SK-N-SH (cell line): ENCODE measurements around the gene LOXHD1. TPM values are rescaled to one million over a fixed set of nuclear protein-coding genes. Genes with fewer than 3 reads are reported as not detected.

Experiments
- CTCF ChIA-PET: fragments of 300-600, 350-600 bp; formaldehyde crosslinking; extraction: SDS; loops from one replicate; lab custom pipeline; 2021; lab: Yijun Ruan, JAX
- POLR2A ChIA-PET: fragments of 350-600 bp; sonication (Branson Sonifier 250); formaldehyde crosslinking; extraction: SDS; loops from one replicate; lab custom pipeline; 2020; ENCODE audit warnings: antibody characterized with exemption, inconsistent platforms; lab: Yijun Ruan, JAX
- DNase-seq: peaks from one replicate; pipeline ENCODE4 v3.0.0; 2012
- H2AFZ ChIP-seq: fragments of 200-600 bp; sonication (generic); 2 replicates; pipeline ENCODE4 v1.8.1; 2016; ENCODE audit warnings: antibody characterized with exemption, mild to moderate bottlenecking, low read depth
- H3F3A ChIP-seq: fragments of 200-600 bp; sonication (generic); replicated peaks from 2 replicates; pipeline ENCODE3; 2016; ENCODE audit warnings: antibody characterized with exemption, mild to moderate bottlenecking; ENCODE audit not compliant: insufficient read depth
- H3K27ac ChIP-seq, 2 experiments: fragments of 200-500 bp in 1 of 2; fragments of 200-600 bp in 1 of 2; sonication (Bioruptor generic) in 1 of 2; sonication (generic), shearing (Covaris generic) in 1 of 2; 2 replicates each; pipeline versions ENCODE4 v1.5.1 to v1.6.1; 2014 to 2016; ENCODE audit warnings: low read depth in 2 of 2, inconsistent platforms in 1 of 2, low read length in 1 of 2, mild to moderate bottlenecking in 1 of 2, mixed read lengths in 1 of 2
- H3K27me3 ChIP-seq: fragments of 200-600 bp; sonication (generic), shearing (Covaris generic); 2 replicates; pipeline ENCODE4 v1.6.1; 2016; ENCODE audit warnings: mixed run types; ENCODE audit not compliant: insufficient read depth
- H3K36me3 ChIP-seq, 2 experiments: fragments of 200-500 bp in 1 of 2; fragments of 200-600 bp in 1 of 2; sonication (Bioruptor generic) in 1 of 2; sonication (generic) in 1 of 2; replicated peaks in 1 of 2; 2 replicates each; pipeline versions ENCODE3 to v1.5.1; 2014 to 2016; ENCODE audit warnings: low read length in 1 of 2, mild to moderate bottlenecking in 1 of 2; ENCODE audit not compliant: insufficient read depth in 2 of 2, control insufficient read depth in 1 of 2
- H3K4me1 ChIP-seq, 2 experiments: fragments of 200-500 bp in 1 of 2; fragments of 200-600 bp in 1 of 2; sonication (Bioruptor generic) in 1 of 2; sonication (generic), shearing (Covaris generic) in 1 of 2; 2 replicates each; pipeline versions ENCODE4 v1.5.1 to v1.6.1; 2014 to 2016; ENCODE audit warnings: low read depth in 1 of 2, low read length in 1 of 2, mixed run types in 1 of 2; ENCODE audit not compliant: insufficient read depth in 2 of 2, control insufficient read depth in 1 of 2
- H3K4me2 ChIP-seq: fragments of 200-600 bp; sonication (generic), shearing (Covaris generic); 2 replicates; pipeline ENCODE4 v1.6.1; 2017; ENCODE audit warnings: mixed run types
- H3K4me3 ChIP-seq, 2 experiments: fragments of 200-500 bp in 1 of 2; fragments of 200-600 bp in 1 of 2; sonication (Bioruptor generic) in 1 of 2; sonication (generic), shearing (Covaris generic) in 1 of 2; 2 replicates each; pipeline versions ENCODE4 v1.5.1 to v1.8.1; 2014 to 2016; ENCODE audit warnings: low read depth in 2 of 2, inconsistent platforms in 1 of 2, low read length in 1 of 2, mild to moderate bottlenecking in 1 of 2, mixed read lengths in 1 of 2, moderate library complexity in 1 of 2
- H3K79me2 ChIP-seq: fragments of 200-600 bp; sonication (generic); 2 replicates; pipeline ENCODE4 v1.8.1; 2017; ENCODE audit warnings: mild to moderate bottlenecking; ENCODE audit not compliant: insufficient read depth
- H3K9ac ChIP-seq: fragments of 200-600 bp; sonication (generic); 2 replicates; pipeline ENCODE4 v1.6.1; 2017; ENCODE audit warnings: mixed run types
- H3K9me2 ChIP-seq: fragments of 200-600 bp; sonication (generic); 2 replicates; pipeline ENCODE4 v1.6.1; 2017; ENCODE audit warnings: mixed run types
- H3K9me3 ChIP-seq: fragments of 200-600 bp; sonication (generic); 2 replicates; pipeline ENCODE4 v1.6.1; 2017; ENCODE audit warnings: mixed run types, mild to moderate bottlenecking, moderate library complexity
- H4K20me1 ChIP-seq: fragments of 200-600 bp; sonication (generic); 2 replicates; pipeline ENCODE4 v1.6.1; 2017; ENCODE audit warnings: mild to moderate bottlenecking, mixed run types; ENCODE audit not compliant: insufficient read depth
- CHD2 ChIP-seq: fragments of 150-350 bp; IDR thresholded peaks from 2 replicates; pipeline ENCODE4 v1.6.1; 2018; ENCODE audit warnings: low read length; ENCODE audit not compliant: partially characterized antibody
- ELF1 ChIP-seq: IDR thresholded peaks from 2 replicates; pipeline ENCODE4 v1.4.0; 2012
- FOXM1 ChIP-seq: IDR thresholded peaks from 2 replicates; pipeline ENCODE4 v1.4.0; 2012; ENCODE audit warnings: low read depth, mild to moderate bottlenecking
- GABPA ChIP-seq: IDR thresholded peaks from 2 replicates; pipeline ENCODE4 v1.4.0; 2012; ENCODE audit warnings: low read depth, mild to moderate bottlenecking
- GATA2 ChIP-seq: sonication (generic); formaldehyde crosslinking; IDR thresholded peaks from 2 replicates; pipeline ENCODE4 v1.5.0; 2020; ENCODE audit warnings: mild to moderate bottlenecking, missing genetic modification reagents
- JUND ChIP-seq: IDR thresholded peaks from 2 replicates; pipeline ENCODE4 v1.4.0; 2012
- MEF2A ChIP-seq: IDR thresholded peaks from 2 replicates; pipeline ENCODE4 v1.4.0; 2012; ENCODE audit warnings: low read depth, borderline replicate concordance
- MXI1 ChIP-seq: IDR thresholded peaks from 2 replicates; pipeline ENCODE4 v1.6.1; 2012; ENCODE audit warnings: mild to moderate bottlenecking, low read depth, low read length, improper control_type of control experiment
- NFIC ChIP-seq: IDR thresholded peaks from 2 replicates; pipeline ENCODE4 v1.4.0; 2012; ENCODE audit warnings: borderline replicate concordance
- RAD21 ChIP-seq: IDR thresholded peaks from 2 replicates; pipeline ENCODE4 v1.6.1; 2012; ENCODE audit warnings: mild to moderate bottlenecking, low read length
- RCOR1 ChIP-seq: fragments of 150-350 bp; IDR thresholded peaks from 2 replicates; pipeline ENCODE4 v1.6.1; 2017; ENCODE audit warnings: antibody characterized with exemption, low read length
- RFX5 ChIP-seq: IDR thresholded peaks from 2 replicates; pipeline ENCODE4 v1.6.1; 2012; ENCODE audit warnings: mild to moderate bottlenecking, improper control_type of control experiment, low read length
- RXRA ChIP-seq: IDR thresholded peaks from 2 replicates; pipeline ENCODE4 v1.4.0; 2012; ENCODE audit warnings: low read depth, mild to moderate bottlenecking, borderline replicate concordance
- TCF12 ChIP-seq: IDR thresholded peaks from 2 replicates; pipeline ENCODE4 v1.4.0; 2012
- TEAD4 ChIP-seq: IDR thresholded peaks from 2 replicates; pipeline ENCODE4 v1.4.0; 2012; ENCODE audit warnings: mild to moderate bottlenecking, borderline replicate concordance; ENCODE audit not compliant: insufficient read depth
- YY1 ChIP-seq: IDR thresholded peaks from 2 replicates; pipeline ENCODE4 v1.4.0; 2012; ENCODE audit warnings: low read depth, mild to moderate bottlenecking
- WGBS: methylation state at CpG from one replicate; pipeline ENCODE4 v1.1.6; 2017; ENCODE audit warnings: low lambda C conversion rate; 5-methylcytosine and 5-hydroxymethylcytosine counted together
- polyA plus RNA-seq, 3 experiments: library from polyadenylated mRNA; depleted of rRNA; stranded (reverse); fragments of >200 nt; gene quantifications; 2 replicates each; pipeline ENCODE4 v1.2.3, GENCODE V29; 2012
- TF ChIP-seq, protein P1 (sequence below): fragments of 150-350 bp; IDR thresholded peaks from 2 replicates; pipeline ENCODE4 v1.6.1; 2016; ENCODE audit warnings: mild to moderate bottlenecking, low read depth, low read length
- TF ChIP-seq, protein P2 (sequence below): IDR thresholded peaks from 2 replicates; pipeline ENCODE4 v1.4.0; 2012; ENCODE audit warnings: low read depth, borderline replicate concordance
- TF ChIP-seq, protein P3 (sequence below): IDR thresholded peaks from 2 replicates; pipeline ENCODE4 v1.6.1; 2012; ENCODE audit warnings: mild to moderate bottlenecking, low read depth, low read length, moderate library complexity

Gene LOXHD1
- polyA plus RNA-seq, 1 of the 3 experiments (the other 2 are of a cell fraction), result not detected

DNA sequence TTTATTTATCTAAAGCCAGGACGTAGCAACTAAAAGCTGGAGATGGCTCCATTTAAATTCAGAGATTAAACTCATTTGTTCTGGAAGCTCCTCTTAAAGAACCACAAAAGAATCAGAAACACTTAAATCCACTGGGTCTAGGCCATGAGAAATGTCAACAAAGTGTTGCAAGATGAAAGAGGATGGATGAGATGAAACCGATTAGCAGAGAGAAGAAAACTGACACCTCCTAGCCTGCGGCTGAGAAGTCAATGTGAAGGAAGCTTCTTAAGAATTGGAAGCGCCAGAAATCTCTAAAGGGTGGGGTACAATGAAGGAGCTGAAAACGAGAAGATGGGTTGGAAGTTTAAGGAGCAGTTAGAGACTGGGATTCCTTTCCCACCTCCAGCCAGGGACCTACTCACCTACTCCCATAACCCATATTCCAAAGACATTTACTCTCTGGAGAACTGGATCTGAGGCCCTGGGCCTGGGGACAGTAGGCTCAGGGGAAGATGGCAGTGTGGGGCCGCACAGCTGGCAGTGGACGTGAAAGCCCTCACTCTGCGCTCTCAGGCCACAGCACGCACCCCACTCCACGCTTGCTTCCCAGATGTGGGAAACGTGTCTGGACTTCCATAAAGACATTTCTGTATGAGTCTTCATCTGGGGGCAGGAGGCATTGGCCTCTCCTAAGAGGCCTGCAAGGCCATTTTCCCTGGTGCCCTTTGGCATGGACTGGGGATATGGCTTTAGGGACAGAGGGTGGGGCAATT, 188.4 kb downstream of the LOXHD1 start:
- H3K4me1 ChIP-seq, result peaks cover 0 to 15% of the 10 kb centered on the region in 2 experiments; a peak in 1 of 4 replicates
- H3K36me3 ChIP-seq, result no peaks in the 10 kb centered on the region
- 65% methylated on average over 5 of the region's 11 CpGs for WGBS
- H3K27me3 ChIP-seq, result no peaks in the 10 kb centered on the region; the same call in 1 of the 2 replicates
- no peak overlapping the region for H3K4me2 ChIP-seq
- no peak overlapping the region for H3K27ac ChIP-seq
- H3K9ac ChIP-seq, result no peak overlapping the region
- TF ChIP-seq ELF1, result no peak
- TF ChIP-seq RXRA, result no peak
- TF ChIP-seq NFIC, result no peak
- TF ChIP-seq YY1, result no peak
- TF ChIP-seq RAD21, result no peak
- TF ChIP-seq GATA2 (CRISPR knock-in tag), result no peak
- no peak for TF ChIP-seq RCOR1
- TF ChIP-seq FOXM1, result no peak
- TF ChIP-seq JUND, result no peak
- no peak for TF ChIP-seq TCF12
- no peak for TF ChIP-seq CHD2
- TF ChIP-seq MEF2A, result no peak
- TF ChIP-seq GABPA, result no peak
- no peak for TF ChIP-seq MXI1
- no peak for TF ChIP-seq TEAD4
- TF ChIP-seq, protein P1, sequence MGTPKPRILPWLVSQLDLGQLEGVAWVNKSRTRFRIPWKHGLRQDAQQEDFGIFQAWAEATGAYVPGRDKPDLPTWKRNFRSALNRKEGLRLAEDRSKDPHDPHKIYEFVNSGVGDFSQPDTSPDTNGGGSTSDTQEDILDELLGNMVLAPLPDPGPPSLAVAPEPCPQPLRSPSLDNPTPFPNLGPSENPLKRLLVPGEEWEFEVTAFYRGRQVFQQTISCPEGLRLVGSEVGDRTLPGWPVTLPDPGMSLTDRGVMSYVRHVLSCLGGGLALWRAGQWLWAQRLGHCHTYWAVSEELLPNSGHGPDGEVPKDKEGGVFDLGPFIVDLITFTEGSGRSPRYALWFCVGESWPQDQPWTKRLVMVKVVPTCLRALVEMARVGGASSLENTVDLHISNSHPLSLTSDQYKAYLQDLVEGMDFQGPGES, result no peak
- TF ChIP-seq, protein P2, sequence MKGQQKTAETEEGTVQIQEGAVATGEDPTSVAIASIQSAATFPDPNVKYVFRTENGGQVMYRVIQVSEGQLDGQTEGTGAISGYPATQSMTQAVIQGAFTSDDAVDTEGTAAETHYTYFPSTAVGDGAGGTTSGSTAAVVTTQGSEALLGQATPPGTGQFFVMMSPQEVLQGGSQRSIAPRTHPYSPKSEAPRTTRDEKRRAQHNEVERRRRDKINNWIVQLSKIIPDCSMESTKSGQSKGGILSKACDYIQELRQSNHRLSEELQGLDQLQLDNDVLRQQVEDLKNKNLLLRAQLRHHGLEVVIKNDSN, result no peak
- TF ChIP-seq, protein P3, sequence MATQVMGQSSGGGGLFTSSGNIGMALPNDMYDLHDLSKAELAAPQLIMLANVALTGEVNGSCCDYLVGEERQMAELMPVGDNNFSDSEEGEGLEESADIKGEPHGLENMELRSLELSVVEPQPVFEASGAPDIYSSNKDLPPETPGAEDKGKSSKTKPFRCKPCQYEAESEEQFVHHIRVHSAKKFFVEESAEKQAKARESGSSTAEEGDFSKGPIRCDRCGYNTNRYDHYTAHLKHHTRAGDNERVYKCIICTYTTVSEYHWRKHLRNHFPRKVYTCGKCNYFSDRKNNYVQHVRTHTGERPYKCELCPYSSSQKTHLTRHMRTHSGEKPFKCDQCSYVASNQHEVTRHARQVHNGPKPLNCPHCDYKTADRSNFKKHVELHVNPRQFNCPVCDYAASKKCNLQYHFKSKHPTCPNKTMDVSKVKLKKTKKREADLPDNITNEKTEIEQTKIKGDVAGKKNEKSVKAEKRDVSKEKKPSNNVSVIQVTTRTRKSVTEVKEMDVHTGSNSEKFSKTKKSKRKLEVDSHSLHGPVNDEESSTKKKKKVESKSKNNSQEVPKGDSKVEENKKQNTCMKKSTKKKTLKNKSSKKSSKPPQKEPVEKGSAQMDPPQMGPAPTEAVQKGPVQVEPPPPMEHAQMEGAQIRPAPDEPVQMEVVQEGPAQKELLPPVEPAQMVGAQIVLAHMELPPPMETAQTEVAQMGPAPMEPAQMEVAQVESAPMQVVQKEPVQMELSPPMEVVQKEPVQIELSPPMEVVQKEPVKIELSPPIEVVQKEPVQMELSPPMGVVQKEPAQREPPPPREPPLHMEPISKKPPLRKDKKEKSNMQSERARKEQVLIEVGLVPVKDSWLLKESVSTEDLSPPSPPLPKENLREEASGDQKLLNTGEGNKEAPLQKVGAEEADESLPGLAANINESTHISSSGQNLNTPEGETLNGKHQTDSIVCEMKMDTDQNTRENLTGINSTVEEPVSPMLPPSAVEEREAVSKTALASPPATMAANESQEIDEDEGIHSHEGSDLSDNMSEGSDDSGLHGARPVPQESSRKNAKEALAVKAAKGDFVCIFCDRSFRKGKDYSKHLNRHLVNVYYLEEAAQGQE, result no peak
- TF ChIP-seq RFX5, result no peak
- no peak overlapping the region for H2AFZ ChIP-seq
- POLR2A ChIA-PET, result no interaction called here
- no peaks in the 10 kb centered on the region for H3K79me2 ChIP-seq
- no peak overlapping the region for H3K4me3 ChIP-seq
- no peaks in the 10 kb centered on the region for H3F3A ChIP-seq
- H3K9me3 ChIP-seq, result no peaks in the 10 kb centered on the region
- no peaks in the 10 kb centered on the region for H4K20me1 ChIP-seq
- DNase-seq, result no peak
- no peaks in the 10 kb centered on the region for H3K9me2 ChIP-seq
- CTCF ChIA-PET, result interaction anchor here (1.2 to 2.9 kb wide), 6 partner anchors 9 to 190 kb away, joined by 3 to 13 read pairs (median 4); no protein-coding TSS in a partner anchor
